ENCODE data around the gene PPFIBP2. TPM values are rescaled to one million over a fixed set of nuclear protein-coding genes. Genes with fewer than 3 reads are reported as not detected.

Gene PPFIBP2
- total RNA-seq, 2 experiments from 2014 or later = 7.8 to 10.0 TPM

DNA sequence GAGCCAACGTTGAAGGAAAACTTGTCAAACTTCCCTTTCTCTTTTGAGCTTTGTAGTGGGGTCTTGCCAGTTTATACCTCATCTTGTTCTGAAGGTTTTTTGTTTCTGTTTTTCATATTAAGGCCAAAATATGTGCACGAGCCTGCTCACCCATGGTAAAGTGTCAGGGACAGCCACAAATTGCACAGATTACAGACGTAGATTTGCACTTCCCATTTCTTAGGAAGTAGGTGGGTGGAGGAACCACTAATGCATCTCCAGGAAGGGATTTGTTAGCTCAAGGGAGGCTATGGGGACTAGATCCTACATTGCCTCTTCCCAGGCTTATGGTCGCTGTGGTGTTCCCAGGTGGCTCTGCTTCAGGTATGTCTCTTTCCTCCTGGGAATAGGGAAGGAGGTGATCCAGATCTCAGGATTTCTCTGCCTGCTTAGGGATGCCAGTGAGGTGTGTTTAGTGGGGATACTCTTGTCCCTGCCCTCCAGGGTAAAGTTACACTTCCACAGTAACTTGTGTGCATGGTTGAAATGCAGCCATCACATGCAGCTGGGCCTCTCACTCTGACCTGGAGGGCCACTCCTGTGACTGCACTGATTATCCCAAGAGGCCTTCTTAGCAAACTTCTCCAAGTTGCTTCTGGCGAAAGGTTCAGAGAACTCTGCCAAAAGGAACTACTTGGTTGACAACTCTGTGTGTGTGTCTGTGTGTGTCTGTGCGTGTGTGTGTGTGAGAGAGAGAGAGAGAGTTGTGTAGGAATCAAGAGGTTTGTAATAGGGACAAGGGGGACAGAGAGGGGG is 9.8 kb downstream of the PPFIBP2 start:
- H3K36me3 Mint-ChIP-seq = peaks cover 1% of the 10 kb centered on the region
- peaks cover 4% of the 10 kb centered on the region for H3K27me3 Mint-ChIP-seq
- no peak overlapping the region for H3K4me3 Mint-ChIP-seq
- CTCF ChIA-PET = interaction anchor here (1.3 to 2.9 kb wide), 2 partner anchors 10 to 20 kb away, joined by 3 to 15 read pairs; partner anchors contain the start of gene PPFIBP2
- DNase-seq (no peak), ATAC-seq (no peak)
- no peak overlapping the region for H3K27ac Mint-ChIP-seq
- peaks cover 43% of the 10 kb centered on the region for H3K4me1 Mint-ChIP-seq
- H3K9me3 Mint-ChIP-seq (ENCODE audit: low read depth) = no peaks in the 10 kb centered on the region

DNA sequence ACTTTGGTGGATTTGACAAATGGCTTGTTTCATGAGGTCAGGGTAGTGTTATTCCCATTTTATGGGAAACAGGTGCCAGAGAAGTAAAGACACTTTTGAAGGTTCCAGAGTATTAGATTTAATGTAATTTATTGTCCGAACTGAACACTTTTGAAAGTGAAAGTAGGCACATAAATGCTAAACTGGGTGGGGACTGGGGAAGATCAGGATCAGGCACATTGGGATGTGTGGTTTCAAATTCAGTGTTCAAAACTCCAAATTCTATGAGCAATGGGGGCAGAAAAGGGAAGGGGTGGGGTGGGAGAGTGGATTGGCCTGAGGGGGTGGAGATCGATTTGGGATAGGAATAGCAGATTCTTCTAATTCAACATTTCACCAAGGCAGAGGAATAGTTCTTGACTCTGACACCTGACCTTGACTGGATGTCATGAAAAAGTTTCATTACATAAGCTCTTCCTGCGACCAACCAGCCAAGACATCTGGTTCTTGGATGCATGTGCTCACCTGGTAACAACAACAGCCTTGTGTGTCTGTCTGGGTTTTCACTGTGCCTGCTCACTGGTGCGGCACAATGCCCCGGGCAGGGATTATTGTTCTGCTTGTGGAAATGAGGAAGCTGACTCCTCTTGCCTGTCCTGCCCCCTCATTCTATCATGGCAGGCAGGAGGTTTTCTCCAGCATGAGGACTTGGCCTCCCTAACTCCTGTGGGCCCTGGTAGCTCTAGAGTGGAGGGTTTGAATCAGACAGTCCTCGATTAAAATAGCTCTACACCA is 10.8 kb downstream of the PPFIBP2 start:
- CTCF ChIA-PET = interaction anchor here (0.8 to 1.3 kb wide), 4 partner anchors 11 to 141 kb away, joined by 3 read pairs; partner anchors contain the start of gene PPFIBP2
- Mint-ChIP-seq H3K4me3 (no peak overlapping the region), H3K27ac (no peak overlapping the region)

DNA sequence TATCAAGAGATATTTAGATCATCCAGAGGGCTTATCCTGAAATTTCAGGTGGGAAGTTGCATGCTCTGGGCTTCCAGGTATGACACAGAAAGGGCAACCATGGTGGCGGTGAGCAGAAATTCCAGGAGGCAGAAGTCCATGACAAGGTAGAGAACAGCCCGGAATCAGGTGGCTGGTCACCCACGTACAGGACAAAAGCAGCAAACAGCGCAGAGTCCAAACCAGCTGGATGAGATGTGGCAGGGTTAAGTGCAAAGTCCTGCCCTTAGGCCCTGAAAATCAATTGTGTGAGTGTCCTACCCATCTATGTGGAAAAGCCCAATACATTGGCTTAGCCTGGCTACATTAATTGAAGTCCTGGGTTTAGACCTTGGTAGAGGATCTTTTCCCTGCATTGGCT is 11.6 kb downstream of the PPFIBP2 start:
- H3K9me3 Mint-ChIP-seq (ENCODE audit: low read depth) = no peaks in the 10 kb centered on the region
- CTCF ChIA-PET = interaction anchor here (1.0 to 1.3 kb wide), 2 partner anchors 12 to 140 kb away, joined by 3 to 4 read pairs; partner anchors contain the start of gene PPFIBP2
- no peak for ATAC-seq
- peaks cover 4% of the 10 kb centered on the region for H3K27me3 Mint-ChIP-seq
- H3K4me1 Mint-ChIP-seq = peaks cover 43% of the 10 kb centered on the region
- H3K36me3 Mint-ChIP-seq = peaks cover 1% of the 10 kb centered on the region
- no peak overlapping the region for H3K27ac Mint-ChIP-seq
- no peak for DNase-seq
- no peak overlapping the region for H3K4me3 Mint-ChIP-seq

More for the DNA sequence above, 10.8 kb downstream of the PPFIBP2 start:
- peaks cover 4% of the 10 kb centered on the region for H3K27me3 Mint-ChIP-seq
- H3K36me3 Mint-ChIP-seq = peaks cover 1% of the 10 kb centered on the region
- DNase-seq (no peak), ATAC-seq (no peak)
- no peaks in the 10 kb centered on the region for H3K9me3 Mint-ChIP-seq (ENCODE audit: low read depth)
- H3K4me1 Mint-ChIP-seq = peaks cover 43% of the 10 kb centered on the region

DNA sequence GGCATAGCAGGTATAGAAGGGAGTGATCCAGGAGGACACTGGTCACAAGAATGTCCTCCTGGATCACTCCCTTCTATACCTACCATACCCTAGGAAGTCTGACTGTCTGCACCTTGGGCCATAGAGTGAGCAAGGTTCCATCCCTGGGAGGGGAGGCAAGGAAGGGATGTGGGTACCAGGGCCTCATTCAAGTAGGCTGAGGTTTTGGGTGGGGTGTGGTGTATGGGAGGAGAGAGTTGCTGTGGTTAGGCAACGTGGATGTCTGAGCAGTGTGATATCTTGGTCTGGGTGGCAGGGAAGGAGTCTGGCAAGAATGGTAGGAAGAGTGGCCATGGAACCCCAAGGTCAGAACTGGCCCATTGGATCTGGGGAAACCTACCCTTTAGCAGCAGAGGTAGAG is 13.2 kb downstream of the PPFIBP2 start:
- peak overlapping the region; percentile 30 for H3K27ac Mint-ChIP-seq
- H3K4me3 Mint-ChIP-seq = peak overlapping the region; percentile 10
- H3K36me3 Mint-ChIP-seq = peaks cover 1% of the 10 kb centered on the region
- H3K4me1 Mint-ChIP-seq = peaks cover 43% of the 10 kb centered on the region
- DNase-seq (peak; percentile 87), ATAC-seq (peak; percentile 97)
- CTCF ChIA-PET = interaction anchor here (0.7 to 1.3 kb wide), 3 partner anchors 11 to 13 kb away, joined by 3 to 5 read pairs (median 4); partner anchors contain the start of gene PPFIBP2
- peaks cover 4% of the 10 kb centered on the region for H3K27me3 Mint-ChIP-seq
- H3K9me3 Mint-ChIP-seq (ENCODE audit: low read depth) = no peaks in the 10 kb centered on the region

DNA sequence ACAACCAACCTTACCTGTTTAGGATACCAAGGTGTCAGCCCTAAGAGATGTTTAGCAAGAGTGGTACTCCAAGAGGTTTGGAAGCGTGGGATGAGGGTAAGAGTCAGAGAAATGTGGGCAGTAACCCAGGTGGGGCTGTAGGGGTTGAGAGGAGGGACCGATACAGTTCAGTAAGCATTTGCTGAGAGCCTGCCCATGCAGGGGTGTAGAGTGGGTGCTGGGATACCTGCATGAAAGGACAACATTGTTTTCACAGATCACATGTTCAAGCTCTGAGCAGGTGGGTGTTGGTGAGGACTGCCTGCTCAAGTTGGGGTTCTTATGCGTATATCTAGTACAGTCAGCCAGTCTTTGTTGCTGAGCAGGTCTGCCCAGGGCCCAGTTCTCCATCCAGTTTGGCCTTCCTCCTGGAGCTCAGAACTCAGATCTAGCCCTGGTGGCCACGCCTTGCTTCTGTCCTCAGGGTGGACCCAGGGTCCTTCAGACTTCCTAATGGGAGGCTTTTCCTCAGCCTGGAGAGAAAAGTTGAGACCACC is 14.8 kb downstream of the PPFIBP2 start:
- no peaks in the 10 kb centered on the region for H3K9me3 Mint-ChIP-seq (ENCODE audit: low read depth)
- CTCF ChIA-PET = interaction anchor here (0.5 to 1.3 kb wide), 3 partner anchors 9 to 16 kb away, joined by 3 to 4 read pairs (median 4); partner anchors contain the start of gene PPFIBP2
- peaks cover 4% of the 10 kb centered on the region for H3K27me3 Mint-ChIP-seq
- DNase-seq (no peak), ATAC-seq (no peak)
- peaks cover 1% of the 10 kb centered on the region for H3K36me3 Mint-ChIP-seq
- H3K4me3 Mint-ChIP-seq = no peak overlapping the region
- no peak overlapping the region for H3K27ac Mint-ChIP-seq
- peaks cover 45% of the 10 kb centered on the region for H3K4me1 Mint-ChIP-seq

DNA sequence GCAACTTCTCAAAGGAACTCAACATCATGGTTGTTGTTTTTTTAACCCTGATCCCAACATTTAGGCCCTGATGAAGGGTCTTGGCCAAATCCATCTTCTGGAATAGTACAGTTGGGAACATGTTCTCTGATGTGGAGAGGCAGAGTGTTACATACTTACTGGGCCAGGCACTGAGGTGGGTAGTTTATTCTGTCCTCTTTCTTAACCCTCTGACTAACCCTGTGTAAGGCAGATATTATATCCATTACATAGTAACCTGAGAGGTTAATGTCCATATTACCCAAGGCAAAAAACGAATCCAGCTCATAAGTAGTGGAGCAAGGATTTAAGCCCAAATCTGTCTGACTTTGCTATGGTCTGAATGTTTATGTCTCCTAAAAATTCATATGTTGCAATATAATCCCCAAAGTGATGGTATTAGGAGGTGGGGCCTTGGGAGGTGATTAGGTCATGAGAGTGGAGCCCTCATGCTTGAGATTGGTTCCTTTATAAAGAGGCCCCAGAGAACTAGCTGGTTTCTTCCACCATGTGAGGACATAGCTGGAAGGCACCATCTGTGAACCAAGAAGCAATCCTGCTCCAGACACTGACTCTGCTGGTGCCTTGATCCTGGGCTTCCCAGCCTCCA is 16.3 kb downstream of the PPFIBP2 start:
- DNase-seq (no peak), ATAC-seq (no peak)
- Mint-ChIP-seq H3K27me3 (peaks cover 4% of the 10 kb centered on the region), H3K9me3 (ENCODE audit: low read depth) (no peaks in the 10 kb centered on the region), H3K36me3 (no peaks in the 10 kb centered on the region), H3K4me3 (no peak overlapping the region), H3K4me1 (peaks cover 50% of the 10 kb centered on the region), H3K27ac (no peak overlapping the region)
- CTCF ChIA-PET = interaction anchor here (1.3 kb wide), 2 partner anchors 18 kb away, joined by 4 read pairs; no protein-coding TSS in a partner anchor

DNA sequence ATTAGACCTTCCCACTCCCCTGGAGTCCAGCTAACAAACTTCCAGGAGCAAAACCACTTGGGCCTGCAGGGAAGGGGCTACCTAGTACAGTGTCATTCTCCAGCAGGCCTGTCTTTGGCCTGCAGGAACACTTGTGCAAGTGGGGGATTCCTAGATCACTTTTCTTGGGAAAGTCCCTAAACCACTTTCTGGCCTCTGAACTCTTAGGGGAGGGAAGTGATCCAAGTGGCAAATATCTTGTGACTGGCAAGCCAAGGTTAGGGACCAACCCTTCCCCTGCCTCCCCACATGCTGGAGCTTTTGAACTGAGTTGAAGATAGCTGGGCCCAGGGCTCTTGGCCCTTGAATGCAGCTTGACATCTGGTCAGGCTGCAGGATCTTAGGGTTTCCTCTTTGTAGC is 17.2 kb downstream of the PPFIBP2 start:
- H3K4me1 Mint-ChIP-seq = peaks cover 50% of the 10 kb centered on the region
- ATAC-seq = no peak
- CTCF ChIA-PET = interaction anchor here (0.8 to 1.3 kb wide), 2 partner anchors 12 to 18 kb away, joined by 4 read pairs; no protein-coding TSS in a partner anchor

DNA sequence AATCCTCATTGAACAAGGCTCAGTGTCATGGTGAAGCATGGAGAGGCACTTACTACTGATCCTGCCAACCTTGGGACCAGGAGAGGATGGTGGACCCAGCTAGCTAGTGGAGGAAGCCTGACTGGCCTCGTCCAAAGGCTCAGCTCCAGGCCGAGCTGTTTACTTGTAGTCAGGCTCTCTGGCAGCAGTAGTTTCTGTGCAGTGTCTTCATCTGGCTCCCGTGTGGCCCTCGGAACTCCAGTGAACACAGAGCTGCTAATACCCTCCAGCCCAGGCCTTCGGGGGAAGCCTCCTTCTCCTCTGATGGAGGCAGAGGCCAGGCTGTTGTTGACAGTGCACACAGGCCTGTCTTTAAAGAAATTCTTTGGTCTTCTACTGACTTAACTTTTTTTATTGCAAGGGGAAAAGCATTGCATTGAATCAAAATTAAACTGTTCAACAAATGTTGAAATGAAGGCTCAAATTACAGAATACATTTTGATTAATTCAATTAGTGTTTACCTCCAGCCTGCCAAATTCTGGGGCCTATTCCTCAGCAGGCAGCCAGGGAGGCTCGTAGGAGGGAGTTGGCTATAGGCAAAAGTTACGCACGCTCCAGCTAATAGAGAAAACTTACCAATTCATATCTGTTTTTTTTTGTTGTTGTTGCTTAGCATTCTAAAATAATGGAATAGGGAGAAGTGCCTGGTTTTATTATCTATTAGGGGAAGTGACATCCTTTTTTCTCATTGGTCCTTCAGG is 18.8 kb downstream of the PPFIBP2 start:
- Mint-ChIP-seq H3K4me1 (peaks cover 49% of the 10 kb centered on the region), H3K4me3 (no peak overlapping the region), H3K27ac (no peak overlapping the region), H3K36me3 (no peaks in the 10 kb centered on the region), H3K27me3 (peaks cover 12% of the 10 kb centered on the region), H3K9me3 (ENCODE audit: low read depth) (no peaks in the 10 kb centered on the region)
- no peak for DNase-seq
- CTCF ChIA-PET = interaction anchor here (1.2 kb wide), 1 partner anchor 19 kb away, joined by 5 read pairs; the partner anchor contains the start of gene PPFIBP2
- no peak for ATAC-seq

More for the DNA sequence above, 17.2 kb downstream of the PPFIBP2 start:
- DNase-seq = no peak
- no peaks in the 10 kb centered on the region for H3K36me3 Mint-ChIP-seq
- no peak overlapping the region for H3K4me3 Mint-ChIP-seq
- no peak overlapping the region for H3K27ac Mint-ChIP-seq
- no peaks in the 10 kb centered on the region for H3K9me3 Mint-ChIP-seq (ENCODE audit: low read depth)
- peaks cover 6% of the 10 kb centered on the region for H3K27me3 Mint-ChIP-seq

DNA sequence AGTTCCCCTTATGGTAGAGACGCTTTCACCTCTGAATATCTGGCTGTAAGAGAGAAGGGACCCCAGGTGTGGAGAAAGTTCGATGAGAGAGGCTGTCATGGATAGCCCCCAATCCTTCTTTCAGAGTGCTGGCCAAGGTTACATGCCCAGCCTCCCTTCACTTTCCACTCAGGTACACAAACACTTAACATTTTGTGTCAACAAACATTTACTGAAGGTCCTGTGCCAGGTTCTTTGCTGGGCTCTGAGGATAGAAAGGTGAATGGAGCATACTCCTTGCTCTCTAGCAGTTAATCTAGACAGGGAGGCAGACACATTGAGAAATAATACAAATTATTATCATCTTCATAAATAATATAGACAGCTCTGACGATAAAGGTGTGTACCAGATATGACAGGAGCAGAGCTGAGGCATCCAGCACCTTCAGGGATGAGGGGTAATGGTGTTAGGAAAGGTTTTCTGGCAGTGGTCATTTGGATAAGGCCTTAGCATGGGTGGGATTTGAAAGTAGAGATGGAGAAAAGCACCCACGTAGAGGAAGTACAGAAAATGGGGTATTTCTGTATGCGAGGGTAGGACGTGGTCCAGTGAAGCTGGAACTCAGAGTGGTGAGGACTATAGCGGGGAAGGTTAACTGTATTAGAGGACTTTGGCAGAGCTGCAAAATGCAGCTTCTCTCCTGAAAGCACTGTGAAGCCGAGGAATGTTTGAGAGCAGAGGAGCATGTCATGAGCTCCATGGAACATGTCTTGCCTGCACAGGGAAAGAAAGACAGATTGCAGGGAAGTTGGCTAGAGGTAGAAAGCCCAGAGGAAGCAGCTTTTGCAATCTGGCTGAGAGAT is 19.6 kb downstream of the PPFIBP2 start:
- H3K36me3 Mint-ChIP-seq = no peaks in the 10 kb centered on the region
- no peak overlapping the region for H3K4me3 Mint-ChIP-seq
- H3K9me3 Mint-ChIP-seq (ENCODE audit: low read depth) = no peaks in the 10 kb centered on the region

DNA sequence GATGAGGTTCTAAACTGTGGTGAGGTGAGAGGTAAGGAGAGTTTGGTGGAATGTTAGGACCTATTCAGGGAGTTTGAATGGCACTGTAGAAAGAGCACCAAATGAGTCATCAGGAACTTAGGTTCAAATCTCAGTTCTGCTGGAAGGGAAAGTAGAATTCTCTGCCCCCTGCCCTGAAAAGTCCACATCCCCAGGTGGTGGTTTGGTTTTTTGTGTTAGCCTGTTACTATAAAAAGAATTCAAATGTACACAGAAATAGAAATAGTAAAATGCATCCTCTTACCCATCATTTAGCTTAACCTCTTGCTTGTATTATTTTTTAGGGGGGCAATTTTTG is 20.2 kb downstream of the PPFIBP2 start:
- no peak overlapping the region for H3K4me3 Mint-ChIP-seq
- H3K9me3 Mint-ChIP-seq (ENCODE audit: low read depth) = no peaks in the 10 kb centered on the region
- no peaks in the 10 kb centered on the region for H3K36me3 Mint-ChIP-seq
- CTCF ChIA-PET = interaction anchor here (0.9 to 1.4 kb wide), 4 partner anchors 12 to 78 kb away, joined by 3 to 4 read pairs (median 4); partner anchors contain the start of gene PPFIBP2
- ATAC-seq (no peak), DNase-seq (no peak)
- H3K27me3 Mint-ChIP-seq = peaks cover 10% of the 10 kb centered on the region
- peaks cover 51% of the 10 kb centered on the region for H3K4me1 Mint-ChIP-seq
- no peak overlapping the region for H3K27ac Mint-ChIP-seq

More for the DNA sequence above, 19.6 kb downstream of the PPFIBP2 start:
- Mint-ChIP-seq H3K27ac (no peak overlapping the region), H3K27me3 (peaks cover 10% of the 10 kb centered on the region), H3K4me1 (peaks cover 49% of the 10 kb centered on the region)
- ATAC-seq = no peak
- no peak for DNase-seq
- CTCF ChIA-PET = interaction anchor here (0.9 to 1.3 kb wide), 2 partner anchors 11 to 20 kb away, joined by 4 read pairs; partner anchors contain the start of gene PPFIBP2

DNA sequence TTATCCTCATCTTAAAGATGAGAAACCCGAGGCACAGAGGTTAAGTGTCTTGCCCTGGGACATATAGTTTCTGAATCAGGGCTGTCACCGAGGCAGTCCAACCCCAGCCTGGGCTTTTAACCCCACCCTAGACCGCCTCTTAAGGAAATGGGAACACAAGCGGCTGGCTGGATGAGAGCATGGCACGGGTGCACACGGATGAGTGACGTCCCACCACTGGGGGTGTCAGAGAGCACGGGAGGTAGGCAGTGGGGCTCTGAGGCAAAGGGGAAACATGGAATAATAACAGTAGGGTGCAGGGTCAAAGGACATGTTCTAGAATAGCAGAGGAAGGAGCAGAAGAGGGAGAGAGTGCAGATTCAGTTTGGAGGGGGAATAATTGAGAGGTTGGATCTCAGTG is 22.3 kb downstream of the PPFIBP2 start:
- Mint-ChIP-seq H3K27ac (no peak overlapping the region), H3K36me3 (no peaks in the 10 kb centered on the region), H3K4me1 (peaks cover 54% of the 10 kb centered on the region), H3K4me3 (no peak overlapping the region), H3K9me3 (ENCODE audit: low read depth) (no peaks in the 10 kb centered on the region), H3K27me3 (peaks cover 17% of the 10 kb centered on the region)
- DNase-seq (no peak), ATAC-seq (peak; percentile 54)
- CTCF ChIA-PET = no interaction called here
